ENCODE measurements around the gene DPP8. TPM values are rescaled to one million over a fixed set of nuclear protein-coding genes. Genes with fewer than 3 reads are reported as not detected.

The DPP8 gene
- 34.2 and 35.3 TPM in 2 replicates for total RNA-seq
- polyA plus RNA-seq, result 9.4 and 12.1 TPM in 2 replicates
- 12.1 and 13.4 TPM in 2 replicates for polyA plus RNA-seq (2011; cell fraction: cytosol; rRNA removed)
- 21.2 and 27.2 TPM in 2 replicates for polyA plus RNA-seq (2011; cell fraction: nucleus; rRNA removed)
- 18.3 and 20.9 TPM in 2 replicates for polyA plus RNA-seq (2012)
- 35.3 and 40.5 TPM in 2 replicates for polyA minus RNA-seq
- 29.2 TPM for polyA minus RNA-seq (2011; cell fraction: cytosol; rRNA and poly(A)+ RNA removed)
- 47.8 and 61.8 TPM in 2 replicates for polyA minus RNA-seq (2011; cell fraction: nucleus; rRNA and poly(A)+ RNA removed)
- percentile 88 among the genes with signal in this experiment for Bru-seq, nascent RNA
- percentile 88 among the genes with signal in this experiment for BruChase-seq, experiment 1, labeled RNA remaining after a 6-hour chase
- BruChase-seq, experiment 2, labeled RNA remaining after a 2-hour chase, result percentile 87 among the genes with signal in this experiment
- long read RNA-seq, transcript DPP8-201 (20 exons, 3,139 nt), result major isoform, 12 of 39 reads
- long read RNA-seq, partial matches to known transcripts, result 6 of 39 reads
- long read RNA-seq, other reads (novel, unspliced or antisense), result 19 of 39 reads

- peak; percentile 92 for DNase-seq (ENCODE audit: low read depth, low spot score)
- intact Hi-C loops (cut with micrococcal nuclease), result loop anchor here (1.0 to 2.0 kb wide), 4 partner anchors 13 to 354 kb away; partner anchors contain the start of genes HACD3 and INTS14
- FAIRE-seq, result peak; percentile 97
- Histone ChIP-seq H3K4me3 (replicated peaks in 1 of 3; ENCODE audit: insufficient read depth in 1 of 3, low read depth in 1 of 3, low read length in 3 of 3) (peak within 1 kb of the TSS; percentile 67 to 96 (median 92)), H3K9me1 (replicated peaks; ENCODE audit: control insufficient read depth, extremely low read depth, insufficient read depth, low read length) (no peaks in the 10 kb centered on the region), H3K4me2 (ENCODE audit: insufficient read depth, low read length) (peak within 1 kb of the TSS; percentile 95), H3K27ac (ENCODE audit: insufficient read depth, low read depth, low read length) (peak within 1 kb of the TSS; percentile 70), H3K36me3 (ENCODE audit: control insufficient read depth in 2 of 2, extremely low read depth in 1 of 2, insufficient read depth in 2 of 2, low read length in 2 of 2) (no peaks in the 10 kb centered on the region), H4K20me1 (replicated peaks; ENCODE audit: control insufficient read depth, extremely low read depth, insufficient read depth, low read length) (peaks cover 2% of the 10 kb centered on the region), H3K9me3 (replicated peaks; ENCODE audit: control insufficient read depth, insufficient read depth, low read length) (no peaks in the 10 kb centered on the region), H3K4me1 (ENCODE audit: control insufficient read depth, extremely low read depth, insufficient read depth, low read length) (peaks cover 19% of the 10 kb centered on the region), H3K9ac (replicated peaks; ENCODE audit: extremely low read depth, insufficient read depth, low read length) (peak within 1 kb of the TSS; percentile 90), H2AFZ (ENCODE audit: low read depth, low read length) (peak within 1 kb of the TSS; percentile 89), H3K27me3 (ENCODE audit: control insufficient read depth in 2 of 2, insufficient read depth in 2 of 2, low read length in 2 of 2) (no peaks in the 10 kb centered on the region), H3K79me2 (ENCODE audit: control insufficient read depth, insufficient read depth, low read length) (peaks cover 32% of the 10 kb centered on the region)
- ChIA-PET CTCF (interaction anchor here (0.9 to 2.1 kb wide), 3 partner anchors 8 to 73 kb away, joined by 5 to 9 read pairs (median 6); no protein-coding TSS in a partner anchor), POLR2A (interaction anchor here (0.6 to 1.1 kb wide), 6 partner anchors 9 to 219 kb away, joined by 3 to 11 read pairs (median 5); no protein-coding TSS in a partner anchor)
- BruUV-seq (replicated peaks), result TSS peak; percentile 43
- dilution Hi-C loops (cut with MboI; ENCODE audit: extremely low pct_ligation_motif_present, low sequenced_read_pairs), result no loop called here
- peak; percentile 66 for TF ChIP-seq POLR2AphosphoS5 (IDR thresholded peaks at IDR 0.05; ENCODE audit: insufficient read depth, low read depth, low read length)
- TF ChIP-seq EZH2 (IDR thresholded peaks at IDR 0.05; ENCODE audit: borderline replicate concordance, low read depth, low read length, severe bottlenecking), result no peak
- TF ChIP-seq CTCF (IDR thresholded peaks at IDR 0.05; ENCODE audit: extremely low read depth in 1 of 2, insufficient read depth in 1 of 2, low read depth in 1 of 2, low read length in 2 of 2), result peak; percentile 98
- no peak for TF ChIP-seq FOS (IDR thresholded peaks at IDR 0.05; ENCODE audit: borderline replicate concordance, insufficient read depth, low read length)
- no peak for TF ChIP-seq JUN (IDR thresholded peaks at IDR 0.05; ENCODE audit: borderline replicate concordance, insufficient read depth, insufficient read length, low read depth)
- no peak for TF ChIP-seq GATA2 (IDR thresholded peaks at IDR 0.05; ENCODE audit: insufficient read depth, insufficient read length, low read depth, low read length)
- no peak for TF ChIP-seq MYC (IDR thresholded peaks at IDR 0.05; ENCODE audit: low read depth, low read length)
- no peak for TF ChIP-seq MAX (IDR thresholded peaks at IDR 0.05; ENCODE audit: insufficient read depth, insufficient read length)
- TF ChIP-seq POLR2A (IDR thresholded peaks at IDR 0.05; ENCODE audit: low read depth, low read length), result peak; percentile 78
These were observed at the start of gene DPP8 for GRCh38 chr15:65516997-65517865. Gene DPP8, minus strand, starts transcription at chr15:65517689. Its CDS starts 5,136 bp downstream, at chr15:65512553.

All from endothelial cell of umbilical vein (primary cell).